H1 (cell line): ENCODE measurements around the gene DCBLD2. TPM values are rescaled to one million over a fixed set of nuclear protein-coding genes. Genes with fewer than 3 reads are reported as not detected.

Experiments used
- CTCF ChIA-PET: fragments of 300-600 bp; sonication (Branson Sonifier 250); formaldehyde crosslinking; loops from one replicate; lab custom pipeline; 2021; ENCODE audit not compliant: partially characterized antibody; lab: Charles Lee
- POLR2A ChIA-PET: fragments of 300-600 bp; sonication (Branson Sonifier 250); formaldehyde crosslinking; loops from one replicate; lab custom pipeline; 2021; ENCODE audit warnings: inconsistent platforms; ENCODE audit not compliant: partially characterized antibody; lab: Charles Lee
- DNase-seq, 2 experiments: peaks; one replicate each; pipeline versions ENCODE4 v3.0.0 to v3.0.0-alpha.2; 2010 to 2022; ENCODE audit warnings: low spot score in 2 of 2, low read depth in 1 of 2, mixed read lengths in 1 of 2
- FAIRE-seq: peaks from 2 replicates; lab custom pipeline; 2011; peaks lifted over from hg19 to GRCh38; lab: Jason Lieb, UNC
- H2AFZ ChIP-seq: 2 replicates; pipeline ENCODE4 v1.8.1; 2012; ENCODE audit warnings: low read length, inconsistent platforms
- H2AK5ac ChIP-seq: 2 replicates; pipeline ENCODE4 v1.6.1; 2013; ENCODE audit warnings: low read depth, low read length
- H2BK120ac ChIP-seq: replicated peaks from 2 replicates; pipeline ENCODE3; 2013; ENCODE audit warnings: low read depth, low read length, inconsistent platforms
- H2BK12ac ChIP-seq: 2 replicates; pipeline ENCODE4 v1.6.1; 2013; ENCODE audit warnings: low read depth, low read length
- H2BK15ac ChIP-seq: 2 replicates; pipeline ENCODE4 v1.6.1; 2013; ENCODE audit warnings: low read length
- H2BK20ac ChIP-seq: 2 replicates; pipeline ENCODE4 v1.6.1; 2013; ENCODE audit warnings: low read length
- H2BK5ac ChIP-seq: 2 replicates; pipeline ENCODE4 v1.6.1; 2013; ENCODE audit warnings: low read depth, low read length
- H3K14ac ChIP-seq: 2 replicates; pipeline ENCODE4 v1.6.1; 2013; ENCODE audit warnings: inconsistent platforms; ENCODE audit not compliant: insufficient read length
- H3K18ac ChIP-seq: 2 replicates; pipeline ENCODE4 v1.6.1; 2013; ENCODE audit warnings: low read length; ENCODE audit errors: extremely low read depth
- H3K23ac ChIP-seq: 2 replicates; pipeline ENCODE4 v1.6.1; 2013; ENCODE audit warnings: inconsistent platforms; ENCODE audit not compliant: insufficient read length
- H3K23me2 ChIP-seq: 2 replicates; pipeline ENCODE4 v1.6.1; 2013; ENCODE audit warnings: low read depth, low read length
- H3K27ac ChIP-seq: 2 replicates; pipeline ENCODE4 v1.6.1; 2011; ENCODE audit warnings: low read depth, low read length, inconsistent platforms
- H3K27me3 ChIP-seq, 4 experiments: replicated peaks in 1 of 4; 1 replicate in 1 of 4; 2 replicates in 3 of 4; pipeline versions ENCODE4 v1.6.1 to v1.8.1; 2011 to 2013; ENCODE audit warnings: low read length in 3 of 4, mild to moderate bottlenecking in 3 of 4, inconsistent platforms in 2 of 4, mixed read lengths in 2 of 4, moderate library complexity in 1 of 4; ENCODE audit not compliant: control insufficient read depth in 3 of 4, insufficient read depth in 3 of 4; ENCODE audit errors: extremely low read depth in 1 of 4
- H3K36me3 ChIP-seq, 4 experiments: 2 replicates each; pipeline versions ENCODE4 v1.6.1 to v1.8.1; 2011 to 2013; ENCODE audit warnings: mild to moderate bottlenecking in 4 of 4, low read length in 3 of 4, moderate library complexity in 2 of 4, control low read depth in 1 of 4, inconsistent platforms in 1 of 4; ENCODE audit not compliant: insufficient read depth in 4 of 4, control insufficient read depth in 2 of 4
- H3K4ac ChIP-seq: replicated peaks from 2 replicates; pipeline ENCODE3; 2013; ENCODE audit warnings: low read length, low read depth, mixed read lengths, inconsistent platforms; ENCODE audit not compliant: insufficient read length
- H3K4me1 ChIP-seq, 4 experiments: replicated peaks in 1 of 4; 1 replicate in 1 of 4; 2 replicates in 3 of 4; pipeline versions ENCODE4 v1.6.1 to v1.8.1; 2011 to 2013; ENCODE audit warnings: low read length in 3 of 4, inconsistent platforms in 2 of 4, mixed read lengths in 1 of 4; ENCODE audit not compliant: insufficient read depth in 4 of 4, control insufficient read depth in 3 of 4
- H3K4me2 ChIP-seq, 2 experiments: 2 replicates each; pipeline versions ENCODE4 v1.6.1 to v1.8.1; 2011 to 2013; ENCODE audit warnings: low read depth in 2 of 2, low read length in 2 of 2, control low read depth in 1 of 2, inconsistent platforms in 1 of 2, mild to moderate bottlenecking in 1 of 2; ENCODE audit not compliant: insufficient read depth in 1 of 2
- H3K4me3 ChIP-seq, 4 experiments: fragments of 200-600, 300-600 bp in 1 of 4; sonication (generic), shearing (Covaris generic), sonication (Bioruptor Twin) in 1 of 4; 2 replicates each; pipeline versions ENCODE4 v1.5.1 to v1.8.1; 2011 to 2016; ENCODE audit warnings: low read length in 4 of 4, low read depth in 3 of 4, control low read depth in 2 of 4, inconsistent platforms in 2 of 4, mild to moderate bottlenecking in 2 of 4, mixed read lengths in 1 of 4, moderate library complexity in 1 of 4; ENCODE audit not compliant: insufficient read depth in 2 of 4; ENCODE audit errors: extremely low read depth in 1 of 4
- H3K56ac ChIP-seq: replicated peaks from 2 replicates; pipeline ENCODE3; 2013; ENCODE audit warnings: low read depth, mild to moderate bottlenecking, mixed read lengths, low read length, inconsistent platforms; ENCODE audit not compliant: insufficient read length
- H3K79me1 ChIP-seq: 2 replicates; pipeline ENCODE4 v1.6.1; 2013; ENCODE audit warnings: low read depth, low read length, control low read depth
- H3K79me2 ChIP-seq, 2 experiments: 2 replicates each; pipeline versions ENCODE4 v1.6.1 to v1.8.1; 2012 to 2013; ENCODE audit warnings: low read length in 2 of 2, mild to moderate bottlenecking in 2 of 2, inconsistent platforms in 1 of 2; ENCODE audit not compliant: insufficient read depth in 2 of 2, control insufficient read depth in 1 of 2
- H3K9ac ChIP-seq, 4 experiments: replicated peaks in 1 of 4; 1 replicate in 1 of 4; 2 replicates in 3 of 4; pipeline versions ENCODE4 v1.6.1 to v1.8.1; 2011 to 2013; ENCODE audit warnings: low read depth in 3 of 4, low read length in 3 of 4, control low read depth in 2 of 4, mild to moderate bottlenecking in 2 of 4, moderate library complexity in 2 of 4, inconsistent platforms in 1 of 4; ENCODE audit errors: extremely low read depth in 1 of 4
- H3K9me3 ChIP-seq, 2 experiments: 2 replicates each; pipeline versions ENCODE4 v1.6.1 to v1.8.1; 2012 to 2013; ENCODE audit warnings: mild to moderate bottlenecking in 2 of 2, moderate library complexity in 2 of 2, control low read depth in 1 of 2, inconsistent platforms in 1 of 2, low read depth in 1 of 2, low read length in 1 of 2, mixed read lengths in 1 of 2; ENCODE audit not compliant: insufficient read depth in 2 of 2
- H4K20me1 ChIP-seq, 2 experiments: replicated peaks in 1 of 2; 2 replicates each; pipeline versions ENCODE3 to v1.8.1; 2011 to 2013; ENCODE audit warnings: inconsistent platforms in 2 of 2, low read length in 2 of 2, mild to moderate bottlenecking in 1 of 2; ENCODE audit not compliant: insufficient read depth in 2 of 2, control insufficient read depth in 1 of 2
- H4K5ac ChIP-seq: 2 replicates; pipeline ENCODE4 v1.6.1; 2013; ENCODE audit warnings: low read length, low read depth, mixed read lengths, inconsistent platforms; ENCODE audit not compliant: insufficient read length
- H4K8ac ChIP-seq: 2 replicates; pipeline ENCODE4 v1.8.0; 2013; ENCODE audit warnings: mild to moderate bottlenecking, moderate library complexity, low read length, inconsistent platforms; ENCODE audit not compliant: insufficient read depth; ENCODE audit errors: extremely low read depth
- H4K91ac ChIP-seq: replicated peaks from 2 replicates; pipeline ENCODE3; 2013; ENCODE audit warnings: low read length, mixed read lengths, inconsistent platforms; ENCODE audit not compliant: insufficient read length
- KDM5A ChIP-seq: fragments of 200-600 bp; IDR thresholded peaks from 2 replicates; pipeline ENCODE4 v1.7.1; 2012; ENCODE audit warnings: mild to moderate bottlenecking, low read length, inconsistent platforms, mixed read lengths
- NANOG ChIP-seq: IDR thresholded peaks from 2 replicates; pipeline ENCODE4 v1.6.1; 2011; ENCODE audit warnings: low read length, low read depth, mild to moderate bottlenecking, inconsistent platforms; ENCODE audit not compliant: insufficient read depth, poor library complexity, severe bottlenecking
- TAF7 ChIP-seq: optimal IDR thresholded peaks from 2 replicates; pipeline ENCODE3; 2011; ENCODE audit warnings: low read depth, mild to moderate bottlenecking, inconsistent platforms, low read length, moderate library complexity, borderline replicate concordance
- polyA plus RNA-seq, 7 experiments: library from polyadenylated mRNA; depleted of rRNA in 3 of 7; stranded (reverse) in 5 of 7; unstranded in 2 of 7; fragments of >200 nt in 5 of 7; fragments of 200-250 nt in 2 of 7; gene quantifications; 1 replicate in 5 of 7; 2 replicates in 1 of 7; 4 replicates in 1 of 7; pipeline versions ENCODE4 v1.2.1 to v1.2.3, GENCODE V29; 2011 to 2013; ENCODE audit warnings: missing spikeins in 2 of 7, mixed read lengths in 2 of 7
- total RNA-seq: library from RNA; stranded (reverse); fragmentation: NEBNext Ultra II Directional; extraction: Animal tissue kit (Norgen Biotek cat#: 25700); gene quantifications from 2 replicates; pipeline ENCODE4 v1.2.1, GENCODE V29; 2021
- TF ChIP-seq, protein P1 (sequence below), 3 experiments: IDR thresholded peaks; 1 replicate in 2 of 3; 2 replicates in 1 of 3; pipeline versions ENCODE4 v1.5.1 to v1.6.1; 2011; ENCODE audit warnings: low read length in 3 of 3, mild to moderate bottlenecking in 3 of 3, inconsistent platforms in 2 of 3, low read depth in 1 of 3, moderate library complexity in 1 of 3; ENCODE audit not compliant: insufficient read depth in 1 of 3; ENCODE audit errors: control extremely low read depth in 1 of 3

Gene DCBLD2
- total and polyA plus RNA-seq, 2 of the 8 experiments (the other 6 are each of a cell fraction or from before 2014, with no cell fraction given), result 19.6 to 63.8 TPM

DNA sequence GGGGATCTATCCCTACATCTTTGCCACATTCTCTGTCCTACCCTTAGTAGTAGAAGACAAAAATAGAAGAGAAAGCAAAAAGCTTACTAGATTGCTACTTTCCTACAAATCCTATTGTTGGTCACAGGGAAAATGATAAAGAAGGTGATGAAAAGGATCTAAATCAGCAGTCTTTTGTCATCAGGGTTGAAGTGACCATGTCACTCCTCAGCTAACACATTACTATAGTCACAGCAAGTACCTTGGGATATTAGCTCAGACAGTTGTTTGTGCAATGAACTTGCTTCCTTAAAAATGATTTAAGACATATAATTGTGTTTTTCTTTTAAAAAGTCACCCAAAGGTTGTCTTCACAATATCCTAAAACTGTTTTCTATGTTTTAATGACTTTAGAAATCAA, 132.0 kb downstream of the DCBLD2 start:
- no peak overlapping the region for H2AK5ac ChIP-seq
- H3K4me2 ChIP-seq, result no peak overlapping the region
- FAIRE-seq, result no peak
- DNase-seq, result no peak
- H4K20me1 ChIP-seq, result no peaks in the 10 kb centered on the region
- H2BK5ac ChIP-seq, result no peak overlapping the region
- H3K56ac ChIP-seq, result no peak overlapping the region
- H2BK20ac ChIP-seq, result no peak overlapping the region
- no peak overlapping the region for H4K5ac ChIP-seq
- H3K27ac ChIP-seq, result no peak overlapping the region
- no peaks in the 10 kb centered on the region for H3K9me3 ChIP-seq
- no peak overlapping the region for H3K23ac ChIP-seq
- no peak overlapping the region for H2BK12ac ChIP-seq
- no peak overlapping the region for H3K4ac ChIP-seq
- H2BK120ac ChIP-seq, result no peak overlapping the region
- H3K23me2 ChIP-seq, result no peaks in the 10 kb centered on the region
- no peaks in the 10 kb centered on the region for H3K79me1 ChIP-seq
- H4K8ac ChIP-seq, result no peak overlapping the region
- H3K36me3 ChIP-seq, result no peaks in the 10 kb centered on the region
- H3K18ac ChIP-seq, result no peak overlapping the region
- H2AFZ ChIP-seq, result no peak overlapping the region
- no peak overlapping the region for H3K9ac ChIP-seq
- no peak overlapping the region for H3K4me3 ChIP-seq
- H2BK15ac ChIP-seq, result no peak overlapping the region
- POLR2A ChIA-PET, result no interaction called here
- H3K14ac ChIP-seq, result no peak overlapping the region
- no peaks in the 10 kb centered on the region for H3K27me3 ChIP-seq
- H4K91ac ChIP-seq, result no peak overlapping the region
- peaks cover 0 to 2% (median 0%) of the 10 kb centered on the region in 4 experiments; a peak in 2 of 7 replicates for H3K4me1 ChIP-seq
- H3K79me2 ChIP-seq, result no peaks in the 10 kb centered on the region
- no peak for TF ChIP-seq NANOG
- TF ChIP-seq KDM5A, result no peak
- no peak for TF ChIP-seq TAF7
- TF ChIP-seq, protein P1, sequence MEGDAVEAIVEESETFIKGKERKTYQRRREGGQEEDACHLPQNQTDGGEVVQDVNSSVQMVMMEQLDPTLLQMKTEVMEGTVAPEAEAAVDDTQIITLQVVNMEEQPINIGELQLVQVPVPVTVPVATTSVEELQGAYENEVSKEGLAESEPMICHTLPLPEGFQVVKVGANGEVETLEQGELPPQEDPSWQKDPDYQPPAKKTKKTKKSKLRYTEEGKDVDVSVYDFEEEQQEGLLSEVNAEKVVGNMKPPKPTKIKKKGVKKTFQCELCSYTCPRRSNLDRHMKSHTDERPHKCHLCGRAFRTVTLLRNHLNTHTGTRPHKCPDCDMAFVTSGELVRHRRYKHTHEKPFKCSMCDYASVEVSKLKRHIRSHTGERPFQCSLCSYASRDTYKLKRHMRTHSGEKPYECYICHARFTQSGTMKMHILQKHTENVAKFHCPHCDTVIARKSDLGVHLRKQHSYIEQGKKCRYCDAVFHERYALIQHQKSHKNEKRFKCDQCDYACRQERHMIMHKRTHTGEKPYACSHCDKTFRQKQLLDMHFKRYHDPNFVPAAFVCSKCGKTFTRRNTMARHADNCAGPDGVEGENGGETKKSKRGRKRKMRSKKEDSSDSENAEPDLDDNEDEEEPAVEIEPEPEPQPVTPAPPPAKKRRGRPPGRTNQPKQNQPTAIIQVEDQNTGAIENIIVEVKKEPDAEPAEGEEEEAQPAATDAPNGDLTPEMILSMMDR (IDR thresholded peaks at IDR 0.05; ENCODE audit: control extremely low read depth in 1 of 3, insufficient read depth in 1 of 3, low read depth in 1 of 3, low read length in 3 of 3), result no peak
- TF ChIP-seq, all 59 proteins: peak for 0
- CTCF ChIA-PET, result no interaction called here
